GM10266 (cell line): ENCODE measurements around the gene TCEAL8.

Experiments used
- DNase-seq: peaks from one replicate; pipeline ENCODE4 v3.0.0; 2012; ENCODE audit errors: extremely low spot score
- TF ChIP-seq, protein P1 (sequence below): IDR thresholded peaks from 2 replicates; pipeline ENCODE4 v1.5.1; 2012; ENCODE audit warnings: mild to moderate bottlenecking, low read depth; ENCODE audit not compliant: control insufficient read depth, insufficient read depth; ENCODE audit errors: missing control alignments

TCEAL8 gene

DNA sequence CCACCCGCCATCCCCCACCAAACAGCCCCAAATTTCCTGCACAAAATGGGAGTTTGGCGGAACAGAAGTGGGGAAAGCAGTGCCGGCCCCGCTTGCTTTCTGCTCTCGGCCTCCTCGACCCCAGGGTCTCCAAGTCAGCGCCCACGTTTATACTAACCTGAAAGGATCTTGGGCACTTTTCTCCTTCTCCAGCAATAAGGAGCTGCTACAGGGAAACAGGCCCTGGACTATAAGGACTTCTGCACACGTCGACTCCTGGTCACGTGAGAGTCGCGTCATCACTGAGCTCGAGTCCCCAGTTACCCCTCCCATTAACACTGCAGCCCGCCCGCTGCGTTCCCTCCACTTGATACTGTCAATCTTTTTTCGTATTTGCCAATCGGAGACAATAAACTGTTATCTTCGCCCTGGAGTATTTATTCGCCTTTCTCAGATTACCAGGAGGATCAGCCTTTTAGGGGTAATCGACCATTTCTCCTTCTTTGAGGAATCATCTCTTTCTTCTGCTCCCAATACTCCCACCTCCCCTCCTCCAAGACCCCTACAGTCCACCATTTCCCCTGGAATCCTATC, at the start of gene TCEAL8:
TSS of gene TCEAL8 (minus strand) at position 235 of the 573 bp plus-strand sequence. CDS start 1,176 bp downstream, outside the sequence.
- TF ChIP-seq, protein P1, sequence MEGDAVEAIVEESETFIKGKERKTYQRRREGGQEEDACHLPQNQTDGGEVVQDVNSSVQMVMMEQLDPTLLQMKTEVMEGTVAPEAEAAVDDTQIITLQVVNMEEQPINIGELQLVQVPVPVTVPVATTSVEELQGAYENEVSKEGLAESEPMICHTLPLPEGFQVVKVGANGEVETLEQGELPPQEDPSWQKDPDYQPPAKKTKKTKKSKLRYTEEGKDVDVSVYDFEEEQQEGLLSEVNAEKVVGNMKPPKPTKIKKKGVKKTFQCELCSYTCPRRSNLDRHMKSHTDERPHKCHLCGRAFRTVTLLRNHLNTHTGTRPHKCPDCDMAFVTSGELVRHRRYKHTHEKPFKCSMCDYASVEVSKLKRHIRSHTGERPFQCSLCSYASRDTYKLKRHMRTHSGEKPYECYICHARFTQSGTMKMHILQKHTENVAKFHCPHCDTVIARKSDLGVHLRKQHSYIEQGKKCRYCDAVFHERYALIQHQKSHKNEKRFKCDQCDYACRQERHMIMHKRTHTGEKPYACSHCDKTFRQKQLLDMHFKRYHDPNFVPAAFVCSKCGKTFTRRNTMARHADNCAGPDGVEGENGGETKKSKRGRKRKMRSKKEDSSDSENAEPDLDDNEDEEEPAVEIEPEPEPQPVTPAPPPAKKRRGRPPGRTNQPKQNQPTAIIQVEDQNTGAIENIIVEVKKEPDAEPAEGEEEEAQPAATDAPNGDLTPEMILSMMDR = no peak
- DNase-seq = peak; percentile 60

- DNase-seq = no peak
- TF ChIP-seq, protein P1 = no peak
Observed at GRCh38 chrX:103304705-103305104, 49.8 kb upstream of the TCEAL8 start.

DNA sequence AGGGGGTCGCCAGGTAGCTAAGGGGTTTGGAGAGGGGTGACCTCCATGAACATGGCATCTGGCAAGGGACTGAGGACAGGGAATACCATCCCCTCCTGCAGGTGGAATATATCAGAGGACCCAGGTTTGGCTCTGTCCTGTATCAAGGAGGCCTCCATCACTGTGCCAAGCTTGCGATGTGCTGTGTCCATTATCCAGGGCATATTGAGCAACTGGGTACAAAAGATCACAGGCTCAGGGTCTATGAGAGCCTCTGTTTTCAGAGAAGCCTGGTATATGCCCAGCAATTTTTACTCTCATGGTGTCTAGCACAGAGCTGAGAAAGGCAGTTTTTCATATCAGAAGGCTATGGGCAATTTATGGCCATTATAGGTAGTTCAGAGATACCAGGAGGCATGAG, 38.2 kb upstream of the TCEAL8 start:
- no peak for DNase-seq
- TF ChIP-seq, protein P1 = no peak

DNA sequence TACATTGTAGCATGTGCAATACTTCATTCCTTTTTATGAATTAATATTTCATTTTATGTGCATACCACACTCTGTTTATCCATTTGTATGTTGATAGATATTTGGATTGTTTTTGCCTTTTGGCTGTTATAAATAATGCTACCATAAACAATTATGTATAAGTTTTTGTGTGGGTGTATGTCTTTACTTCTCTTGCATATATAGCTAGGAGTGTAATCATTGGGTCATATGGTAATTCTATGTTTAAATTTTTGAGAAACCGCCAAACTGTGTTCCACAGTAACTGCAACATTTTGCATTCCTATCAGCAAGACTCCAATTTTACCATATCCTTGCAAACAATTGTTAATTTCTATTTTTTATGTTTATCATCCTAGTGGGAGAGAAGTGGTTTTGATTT, 24.7 kb upstream of the TCEAL8 start:
- TF ChIP-seq, protein P1 = no peak
- no peak for DNase-seq

DNA sequence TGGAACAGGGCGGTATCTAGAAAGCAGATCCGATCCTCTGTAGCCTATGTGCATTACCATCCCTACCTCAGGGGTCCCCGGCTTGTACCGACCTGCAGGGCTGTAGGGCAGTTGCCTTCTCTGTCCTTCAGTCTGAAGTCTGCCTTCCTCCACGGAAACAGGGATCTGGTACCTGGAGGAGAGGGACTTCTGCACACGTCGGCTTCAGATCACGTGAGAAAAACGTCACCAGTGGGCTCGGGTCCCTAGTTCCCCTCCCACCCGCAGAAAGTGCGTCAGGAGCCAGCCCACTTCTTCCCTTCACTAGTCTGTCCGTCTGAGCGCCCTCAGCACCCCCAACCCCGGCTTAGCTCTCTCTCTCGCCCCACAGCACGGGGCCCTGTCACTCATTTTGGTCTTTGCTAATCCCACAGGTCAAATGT, 21.6 kb upstream of the TCEAL8 start, which contains the start of gene TCEAL5:
TSS of gene TCEAL5 (minus strand) at position 170 of the 422 bp plus-strand sequence. CDS start 2,187 bp downstream, outside the sequence.
- TF ChIP-seq, protein P1 = no peak
- no peak for DNase-seq

DNA sequence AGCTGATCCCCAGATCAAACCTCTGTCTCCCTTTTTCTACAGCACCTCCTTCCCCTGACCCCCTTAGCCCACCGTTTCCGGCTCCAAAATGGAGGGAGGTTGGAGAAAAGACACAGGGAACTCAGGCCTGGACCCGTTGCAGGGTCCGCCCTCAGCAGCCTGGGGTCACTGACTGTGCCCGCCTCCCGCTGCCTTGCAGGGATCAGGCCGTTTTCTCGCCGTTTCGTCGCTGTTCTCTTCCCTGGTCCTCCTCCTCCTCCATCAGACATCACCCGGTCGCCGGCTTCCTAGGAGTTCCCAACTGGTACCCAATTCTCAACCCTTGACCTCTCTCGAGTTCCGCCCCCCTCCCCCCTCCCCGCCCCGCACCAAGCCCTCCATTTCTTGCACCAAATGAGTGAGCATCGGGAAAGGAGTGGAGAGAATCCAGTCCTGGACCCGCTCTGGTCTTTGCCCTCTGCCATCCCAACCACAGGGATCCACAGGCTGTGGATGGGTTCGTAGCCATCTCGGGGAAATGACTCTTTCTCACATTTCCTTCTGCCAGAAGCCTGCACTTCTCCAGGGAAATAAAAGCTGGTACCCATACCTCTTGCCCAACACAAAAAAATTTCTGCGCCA, 21.1 kb upstream of the TCEAL8 start:
- TF ChIP-seq, protein P1 = no peak

GRCh38 chrX:103274284-103274683, 19.3 kb upstream of the TCEAL8 start:
- TF ChIP-seq, protein P1 = no peak
- DNase-seq = no peak

More for the DNA sequence above, 21.1 kb upstream of the TCEAL8 start:
- no peak for DNase-seq
